HG03439 (cell line): ENCODE measurements around the gene CDV3.

ENCODE experiments used
- ATAC-seq: cut with Tn5 transposase; IDR thresholded peaks from one replicate; pipeline ENCODE4 v1.9.1; 2021; ENCODE audit warnings: mild to moderate bottlenecking, moderate library complexity; ENCODE audit not compliant: unreplicated experiment

CDV3 gene

GRCh38 chr3:133568294-133569014, 5.0 kb upstream of the CDV3 start:
- ATAC-seq: no peak

- no peak for ATAC-seq
These were observed 3.1 kb upstream of the CDV3 start for GRCh38 chr3:133570139-133570936.

- ATAC-seq: no peak
These were observed 2.6 kb upstream of the CDV3 start for GRCh38 chr3:133570937-133571320.

GRCh38 chr3:133572158-133573053, 1.1 kb upstream of the CDV3 start:
- ATAC-seq: no peak

GRCh38 chr3:133573054-133573628, 345 bp upstream of the CDV3 start:
- ATAC-seq: peak; percentile 72

- peak; percentile 36 for ATAC-seq
These were observed 885 bp downstream of the CDV3 start for GRCh38 chr3:133574260-133574881.

- ATAC-seq: no peak
These were observed 1.6 kb downstream of the CDV3 start for GRCh38 chr3:133575086-133575485.

GRCh38 chr3:133576169-133576568, 2.7 kb downstream of the CDV3 start:
- no peak for ATAC-seq

- ATAC-seq: no peak
These were observed 5.2 kb downstream of the CDV3 start for GRCh38 chr3:133578548-133579191.

GRCh38 chr3:133583396-133583795, 9.9 kb downstream of the CDV3 start:
- no peak for ATAC-seq

GRCh38 chr3:133588035-133588434, 14.5 kb downstream of the CDV3 start:
- ATAC-seq: no peak

- no peak for ATAC-seq
These were observed 15.4 kb downstream of the CDV3 start for GRCh38 chr3:133588784-133589465.

- no peak for ATAC-seq
These were observed 16.0 kb downstream of the CDV3 start for GRCh38 chr3:133589503-133589902.

GRCh38 chr3:133591271-133591742, 17.8 kb downstream of the CDV3 start:
- ATAC-seq: no peak

- peak; percentile 56 for ATAC-seq
These were observed 19.4 kb downstream of the CDV3 start for GRCh38 chr3:133592843-133593242.

- no peak for ATAC-seq
These were observed 19.8 kb downstream of the CDV3 start for GRCh38 chr3:133593243-133593642.

- ATAC-seq: no peak
These were observed 21.9 kb downstream of the CDV3 start for GRCh38 chr3:133595341-133595740.

- ATAC-seq: no peak
These were observed 24.9 kb downstream of the CDV3 start for GRCh38 chr3:133598405-133598804.

GRCh38 chr3:133599280-133599679, 25.8 kb downstream of the CDV3 start:
- no peak for ATAC-seq
